Limb (tissue), 2 donors: ENCODE results near the gene PHF14.

Source experiments
- DNase-seq, 2 donors: peaks; one replicate each; pipeline ENCODE4 v3.0.0-alpha.2; 2016; ENCODE audit errors: extremely low spot score in 2 of 2

The PHF14 gene

DNA sequence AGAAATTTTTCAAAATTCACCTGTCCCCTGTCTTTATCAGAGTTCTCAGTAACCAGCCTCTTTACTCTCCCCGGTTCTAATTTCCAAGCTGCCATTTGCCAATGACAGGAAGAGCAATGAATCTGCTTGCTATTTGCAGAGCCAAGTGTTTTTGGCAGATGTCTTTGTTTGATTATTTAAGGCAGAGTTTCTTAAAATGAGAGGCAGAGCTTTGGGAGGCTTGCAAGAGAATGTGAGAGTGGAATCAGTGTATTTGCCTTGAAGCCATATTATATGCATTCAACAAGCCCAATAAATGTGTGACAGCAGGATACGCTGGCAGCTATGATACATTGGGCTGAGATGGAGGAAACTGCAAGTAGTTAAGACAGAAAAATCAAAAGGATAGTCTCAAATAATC lies 196.5 kb downstream of the PHF14 start:
- DNase-seq: peak in 1 of 2 donors; percentile 23

DNA sequence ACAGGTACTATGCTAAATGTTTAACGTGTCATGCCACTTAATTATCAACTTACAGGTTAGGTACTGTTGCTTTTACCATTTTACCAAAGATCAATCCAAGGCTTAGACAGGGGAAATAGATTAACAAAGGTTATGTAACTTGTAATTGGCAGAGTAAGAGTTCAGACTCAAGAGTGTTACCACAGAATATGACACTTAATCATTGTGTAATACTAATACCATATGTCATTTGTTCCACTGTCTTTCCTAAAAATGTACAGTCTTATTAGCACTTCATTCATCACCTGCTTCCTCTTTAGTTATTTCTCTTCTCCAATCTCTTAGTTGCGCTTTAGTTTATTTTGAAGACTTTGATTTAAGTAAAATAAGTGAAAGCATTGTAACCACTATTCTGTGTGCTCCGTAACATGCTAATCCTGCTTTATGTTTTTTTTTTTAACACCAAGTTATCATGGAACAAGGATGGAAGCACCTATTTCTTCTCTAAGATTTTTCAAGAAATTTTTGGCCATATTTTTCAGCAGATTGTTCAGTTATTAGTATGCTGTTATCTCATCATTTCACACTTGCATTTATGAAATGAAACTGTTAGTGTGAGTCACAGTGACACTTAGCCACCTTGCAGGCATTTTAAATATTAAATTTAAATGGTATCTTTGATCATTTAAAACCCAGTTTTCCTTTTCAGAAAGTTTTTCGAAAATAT lies 197.3 kb downstream of the PHF14 start:
- no peak for DNase-seq

DNA sequence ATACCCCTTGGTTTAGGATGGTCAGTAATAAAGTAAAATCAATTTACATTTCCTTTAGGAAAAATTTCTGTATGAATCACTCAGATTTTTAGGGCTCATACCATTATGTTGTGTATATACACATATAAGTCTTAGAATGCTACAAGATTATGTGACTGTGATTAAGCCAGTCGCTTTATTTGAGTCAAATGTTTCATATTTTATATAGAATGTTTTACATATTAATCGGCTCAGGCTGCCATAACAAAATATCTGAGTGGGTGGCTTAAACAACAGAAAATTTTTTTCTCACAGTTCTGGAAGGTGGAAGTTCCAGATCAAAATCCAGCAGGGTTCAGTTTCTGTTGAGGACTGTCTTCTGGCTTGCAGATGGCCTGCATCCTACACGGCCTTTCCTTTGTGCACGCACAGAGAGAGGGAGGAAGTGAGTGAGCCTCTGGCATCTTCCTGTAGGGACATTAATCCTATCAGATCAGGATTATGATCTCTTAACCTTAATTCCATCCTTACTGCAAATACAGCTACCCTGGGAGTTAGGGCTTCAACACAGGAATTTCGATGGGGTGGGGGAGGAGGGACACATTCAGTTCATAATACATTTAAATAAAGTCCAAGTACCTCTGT lies 198.0 kb downstream of the PHF14 start:
- DNase-seq: no peak

DNA sequence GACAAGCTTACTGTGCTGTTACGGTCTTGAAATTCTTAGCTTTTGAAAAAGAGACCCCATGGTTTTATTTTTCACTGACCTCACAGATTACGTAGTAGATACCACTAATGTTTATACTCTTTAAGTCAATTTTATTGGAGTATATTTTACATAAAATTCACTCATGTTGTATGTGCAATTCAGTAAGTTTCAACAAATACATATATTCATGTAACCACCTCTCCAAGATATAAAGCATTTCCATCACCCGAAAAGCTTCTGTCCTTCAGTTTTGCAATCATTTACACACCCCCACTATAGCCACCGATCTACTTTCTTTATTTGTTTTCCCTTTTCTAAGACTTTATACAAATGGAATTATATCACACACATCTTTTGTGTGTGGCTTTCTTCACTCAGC lies 199.2 kb downstream of the PHF14 start:
- no peak for DNase-seq

DNA sequence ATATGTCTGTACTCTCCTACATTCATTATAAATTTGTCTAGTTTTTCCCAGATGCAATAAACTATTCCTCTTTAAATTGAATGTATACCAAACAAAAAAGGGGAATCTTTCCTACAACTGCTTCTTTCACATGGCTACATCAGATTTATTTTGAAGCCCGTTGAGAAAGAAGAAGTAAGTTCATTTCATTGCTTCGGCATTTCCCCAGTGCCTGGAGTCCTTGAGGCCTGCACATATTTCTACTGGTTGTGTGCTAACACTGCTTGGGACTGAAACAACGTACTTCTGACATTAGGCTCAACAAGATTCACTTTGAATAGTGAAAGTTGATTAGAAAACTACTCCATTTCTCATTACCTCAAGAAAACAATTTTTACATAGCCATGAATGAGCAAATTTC lies 201.7 kb downstream of the PHF14 start:
- no peak for DNase-seq

DNA sequence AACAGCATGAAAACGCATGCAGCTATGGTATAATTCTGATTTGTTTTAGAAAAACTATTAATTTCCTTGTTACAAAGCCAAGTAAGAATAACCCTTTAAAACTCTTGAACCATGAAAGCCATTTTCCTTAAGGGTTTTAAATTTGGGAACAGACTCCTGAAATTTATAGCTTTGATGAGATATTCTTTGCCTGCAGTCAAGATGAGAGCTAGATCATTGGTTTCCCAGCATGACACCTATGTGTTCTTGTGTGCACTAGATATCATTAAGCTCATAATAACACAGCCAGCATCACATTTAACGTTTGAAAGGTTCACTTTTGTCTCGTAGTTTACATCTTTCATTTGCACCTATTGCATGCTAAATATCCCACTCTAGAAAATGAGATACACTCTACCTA lies 202.2 kb downstream of the PHF14 start:
- no peak for DNase-seq

DNA sequence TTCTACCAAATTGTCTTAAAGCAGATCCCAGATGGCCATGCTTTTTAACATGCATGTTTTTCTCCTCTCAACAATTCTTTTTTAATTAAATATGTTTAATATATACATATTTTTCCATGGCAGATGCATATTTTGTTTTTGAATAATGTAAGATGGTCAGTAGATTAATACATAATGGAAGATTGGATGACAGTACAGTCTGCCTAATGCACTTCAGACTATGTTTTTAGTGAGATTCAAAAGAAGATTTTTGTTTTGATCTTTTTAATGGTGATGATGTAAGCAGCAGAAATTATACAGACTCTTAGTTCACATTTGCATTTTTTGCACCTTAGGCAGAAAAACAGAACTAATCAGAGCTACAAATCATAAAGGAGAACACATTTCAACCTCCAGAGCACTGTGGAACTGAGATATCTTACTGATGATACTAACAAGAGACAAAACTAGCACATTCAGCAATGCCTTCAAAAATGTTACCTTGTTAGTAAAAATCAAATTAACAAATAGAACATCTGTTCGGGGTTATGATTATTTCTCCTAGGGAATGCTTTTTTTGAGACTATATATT lies 203.4 kb downstream of the PHF14 start:
- DNase-seq: no peak

DNA sequence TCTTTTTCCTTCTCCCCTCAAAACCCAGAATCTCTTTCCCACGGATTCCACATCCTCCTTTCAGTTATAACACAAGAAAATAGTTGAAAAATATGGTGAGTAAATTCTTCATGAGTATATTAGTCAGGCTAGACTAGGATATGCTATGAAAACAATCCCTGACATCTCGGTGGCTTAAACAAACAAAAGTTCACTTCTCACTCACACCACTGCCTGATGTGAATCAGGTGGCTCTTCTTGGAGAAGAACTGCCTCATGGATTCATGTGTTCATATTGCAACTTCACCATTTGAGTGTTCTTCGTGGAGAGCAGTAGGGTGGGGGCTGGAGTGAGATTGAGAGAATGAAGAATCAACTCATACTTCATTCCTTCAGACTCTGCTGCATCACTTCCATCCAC lies 204.1 kb downstream of the PHF14 start:
- DNase-seq: no peak

DNA sequence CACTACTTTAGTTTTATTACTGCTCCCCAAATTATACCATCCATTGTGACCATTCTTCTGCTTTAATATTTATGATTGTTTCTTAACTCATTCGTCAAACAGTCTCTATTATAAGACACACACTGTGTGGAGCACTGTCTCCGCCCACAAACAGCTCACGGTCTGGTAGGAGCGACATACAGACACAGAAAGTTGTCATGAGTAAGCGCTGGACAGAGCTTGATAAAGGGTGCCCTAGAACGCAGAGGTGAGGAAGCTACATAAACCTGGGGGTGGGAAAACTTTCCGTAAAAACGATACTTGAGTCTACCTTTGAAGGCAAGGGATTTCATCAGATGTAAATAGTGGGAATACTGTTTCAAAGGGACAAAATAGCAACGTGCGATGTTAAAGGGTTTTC lies 207.9 kb downstream of the PHF14 start:
- DNase-seq: no peak

DNA sequence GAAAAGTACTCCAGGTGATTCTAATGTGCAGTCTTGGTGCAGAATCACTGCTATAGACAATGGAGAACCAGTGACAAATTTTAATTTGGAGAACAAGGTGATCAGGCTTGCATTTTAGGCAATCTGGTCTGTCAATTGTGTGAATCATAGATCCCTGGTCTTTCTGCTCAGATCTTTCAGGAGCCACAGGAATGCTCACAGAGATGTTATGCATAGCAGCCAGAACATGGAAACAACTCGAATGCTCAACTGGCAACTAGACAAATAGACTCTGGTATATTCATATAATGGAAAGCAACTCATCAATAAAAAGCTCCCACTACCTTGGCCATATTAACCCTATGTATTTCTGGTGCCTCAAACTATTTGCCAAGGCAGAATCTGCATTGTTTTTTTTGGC lies 209.1 kb downstream of the PHF14 start:
- DNase-seq: no peak

DNA sequence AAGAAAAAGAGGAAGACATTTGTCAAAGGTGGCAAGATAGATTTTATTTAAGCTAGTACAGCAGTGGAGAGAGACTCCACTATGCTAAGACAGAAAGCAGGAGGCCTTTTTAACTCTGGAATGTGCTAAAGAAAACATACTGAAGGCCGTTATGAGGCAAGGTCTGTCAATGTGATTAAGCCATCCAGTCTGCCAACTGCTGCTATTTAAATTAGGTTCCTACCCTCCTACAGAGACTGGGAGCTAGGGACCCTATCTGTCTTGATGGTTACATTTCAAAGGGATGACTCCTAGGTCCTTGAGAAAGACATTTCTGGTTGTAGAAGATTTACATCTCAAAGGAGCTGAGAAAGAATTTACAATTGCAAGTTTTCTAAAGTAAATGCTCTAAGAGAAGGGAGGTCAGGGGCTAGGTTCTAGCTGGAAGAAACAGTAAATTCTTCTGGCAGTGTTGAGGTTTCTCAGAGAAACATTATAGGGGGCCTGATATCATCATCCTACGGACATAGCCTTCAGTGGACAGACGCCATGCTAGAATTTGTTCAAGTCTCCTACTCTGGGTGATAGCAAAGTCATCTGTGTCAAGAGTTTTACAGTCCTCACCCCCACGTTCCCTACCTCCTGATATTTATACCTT lies 211.6 kb downstream of the PHF14 start:
- DNase-seq: no peak

DNA sequence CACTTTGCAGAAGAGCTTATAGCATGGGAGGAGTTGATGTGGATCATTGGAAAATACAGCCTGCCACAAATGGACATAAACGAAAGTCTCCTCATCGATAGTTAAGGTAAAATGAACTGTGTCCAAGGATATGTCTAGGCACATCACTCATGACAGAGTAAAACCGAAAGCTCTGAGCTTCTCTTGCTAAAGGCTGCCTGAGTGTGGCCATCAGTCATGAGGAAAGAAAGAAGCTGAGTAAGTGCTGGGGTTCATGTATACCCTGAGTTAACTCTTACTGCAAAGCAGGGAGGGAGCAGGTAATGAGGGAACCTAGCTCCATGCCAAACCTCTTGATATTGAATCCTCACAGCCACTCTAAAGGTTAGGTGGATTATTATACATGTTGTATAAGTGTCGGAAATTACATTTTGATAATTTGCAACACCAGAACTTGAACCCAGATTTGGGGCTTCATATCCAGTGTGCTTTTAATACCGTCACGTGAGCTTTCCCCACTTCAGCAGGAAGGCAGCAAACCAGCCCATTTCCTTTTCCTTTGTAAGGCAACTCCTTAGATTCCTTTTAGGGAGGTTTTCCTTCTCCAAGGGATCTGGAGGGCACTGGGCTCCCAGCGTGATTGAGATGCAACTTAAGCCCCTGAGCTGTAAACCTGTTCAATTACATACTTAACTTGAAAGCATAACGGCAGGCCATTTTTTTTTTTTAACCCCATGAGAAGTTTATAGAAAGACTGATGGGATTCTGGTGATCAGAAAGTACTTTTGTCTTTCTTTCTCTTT lies 215.0 kb downstream of the PHF14 start:
- DNase-seq: no peak

DNA sequence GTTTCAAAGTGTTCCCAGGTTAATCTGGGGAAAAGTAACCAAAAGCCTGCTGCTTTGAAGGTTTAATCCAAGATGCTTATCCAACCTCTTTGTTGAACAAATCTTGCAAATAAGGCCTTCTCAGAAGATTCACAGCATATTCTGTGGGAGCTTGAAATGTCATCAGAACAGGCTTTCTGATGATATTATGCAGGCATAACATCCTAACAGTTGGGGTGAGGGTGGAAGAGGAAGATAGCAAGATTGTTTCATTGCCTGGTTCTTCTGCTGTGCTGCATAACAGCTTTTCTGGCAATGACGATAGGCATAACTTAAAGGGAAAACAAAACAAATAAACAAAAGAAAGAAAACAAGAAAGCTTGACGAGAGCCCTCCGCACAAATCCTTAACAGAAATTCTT lies 217.4 kb downstream of the PHF14 start:
- DNase-seq: no peak

DNA sequence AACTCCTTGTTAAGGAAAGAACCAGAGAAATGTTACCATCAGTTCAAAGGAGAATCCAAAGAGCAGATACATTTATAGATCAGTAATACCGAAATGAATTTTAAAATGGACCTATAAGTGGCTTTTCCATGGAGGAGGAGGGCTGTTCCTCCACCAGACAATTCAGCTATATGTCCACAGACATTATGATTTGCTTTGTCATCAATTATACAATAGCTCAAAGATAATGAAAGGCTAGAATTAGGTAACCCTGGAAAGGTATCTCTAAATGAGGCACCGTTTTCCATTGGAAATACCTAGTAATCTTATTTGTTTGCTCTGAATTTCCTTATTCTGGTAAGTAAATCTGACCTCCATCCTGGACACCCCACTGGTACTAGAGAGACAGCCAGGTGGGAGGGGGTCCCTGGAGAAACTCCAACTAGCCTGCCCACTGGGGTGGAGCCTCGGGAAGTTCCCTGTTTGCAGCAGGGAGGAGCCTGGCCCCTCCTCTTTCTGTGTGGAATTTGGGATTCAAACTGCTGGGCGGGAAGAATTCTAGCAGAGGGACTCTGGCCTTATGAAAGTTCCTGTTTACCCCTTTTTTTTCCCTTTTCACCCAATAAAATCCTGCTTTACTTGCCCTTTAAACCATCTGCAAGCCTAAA lies 218.0 kb downstream of the PHF14 start:
- DNase-seq: no peak

DNA sequence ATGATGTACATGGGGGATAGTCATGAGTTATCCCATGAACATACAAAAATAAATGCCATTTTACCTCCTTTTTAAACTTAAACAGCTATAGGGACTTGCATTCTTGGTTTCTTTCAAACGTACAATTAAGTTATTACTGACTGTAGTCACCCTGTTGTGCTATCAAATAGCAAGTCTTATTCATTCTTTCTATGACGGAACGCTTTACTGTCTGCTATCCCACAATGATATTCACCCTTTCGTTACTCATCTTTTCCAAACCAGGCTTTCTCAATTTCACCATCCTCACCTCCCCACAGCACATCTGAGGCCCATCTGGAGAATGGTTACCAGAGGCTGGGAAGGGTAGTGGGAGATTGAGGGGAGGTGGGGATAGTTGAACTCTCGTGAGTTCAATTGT lies 218.8 kb downstream of the PHF14 start:
- DNase-seq: no peak

DNA sequence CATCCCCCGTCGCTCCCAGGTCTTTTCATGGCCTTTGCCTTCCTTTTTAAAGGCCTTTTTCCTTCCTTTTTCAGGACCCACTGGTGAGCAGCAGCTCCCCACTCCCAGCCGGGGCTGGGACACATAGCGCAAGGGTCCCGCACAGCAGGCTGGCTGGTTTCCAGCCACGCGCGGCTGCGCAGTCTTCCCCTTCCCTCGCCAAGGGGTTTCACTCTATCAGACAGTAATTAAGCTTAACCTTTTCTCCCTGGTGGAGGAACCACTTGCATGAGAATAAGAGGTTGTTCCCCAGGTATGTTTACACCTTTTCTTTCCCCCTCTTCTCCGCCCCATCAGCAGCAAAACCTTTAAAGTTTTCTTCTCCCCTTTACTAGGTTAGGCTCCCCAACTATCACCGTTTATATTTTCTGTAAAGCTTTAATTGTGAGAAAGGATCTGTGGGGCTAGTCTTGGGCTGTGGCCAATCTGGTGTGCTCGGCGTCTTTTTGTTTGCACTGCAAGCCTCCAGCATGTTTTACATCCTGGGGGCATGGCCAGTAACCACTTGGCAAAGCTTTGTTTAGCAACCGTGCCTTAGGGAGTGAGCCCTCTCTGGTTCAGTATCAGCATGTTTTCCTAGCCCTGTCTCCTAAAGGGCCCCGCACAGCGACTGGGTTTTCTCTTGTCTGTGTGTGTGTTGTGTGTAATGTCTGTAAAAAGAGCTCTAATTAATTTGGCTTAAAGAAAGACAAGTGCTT lies 219.6 kb downstream of the PHF14 start:
- peak in 1 of 2 donors; percentile 46 for DNase-seq

DNA sequence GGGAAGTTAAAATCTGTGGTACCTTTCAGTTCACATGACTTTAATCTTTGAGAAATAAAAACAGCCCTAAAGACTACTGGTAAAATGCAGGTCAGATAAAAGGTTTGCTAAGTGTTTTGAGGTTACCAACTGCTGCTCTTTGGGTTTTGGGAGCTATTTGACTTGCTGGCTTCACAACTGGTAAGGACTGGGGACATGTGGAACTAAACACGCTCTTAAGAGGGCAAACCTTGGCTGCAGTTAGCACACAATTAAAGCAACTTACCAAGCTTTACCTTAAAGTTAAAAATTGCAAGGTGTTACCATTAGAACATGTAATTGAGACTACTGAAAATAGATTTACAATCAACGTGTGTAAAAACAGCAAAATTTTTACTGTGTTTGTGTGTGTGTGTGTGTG lies 220.2 kb downstream of the PHF14 start:
- DNase-seq: no peak

DNA sequence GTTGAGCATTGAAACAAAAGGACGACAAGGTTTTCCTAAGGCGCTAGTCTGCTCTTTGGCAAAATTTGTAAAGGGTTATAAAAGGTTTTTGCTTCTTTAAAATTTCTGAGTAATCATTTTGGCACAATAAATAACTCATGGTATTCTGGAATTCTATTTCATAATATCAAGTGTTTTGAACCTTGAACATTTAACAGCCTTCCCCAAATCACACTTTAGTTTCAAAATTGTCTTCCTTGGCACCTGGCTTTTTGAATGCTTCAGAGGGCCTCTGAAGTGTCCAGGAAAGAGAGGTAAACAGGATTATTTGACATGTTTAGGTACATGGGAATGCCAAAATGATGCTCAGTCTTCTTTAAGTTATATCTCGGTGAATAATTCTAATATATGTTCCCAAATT lies 220.8 kb downstream of the PHF14 start:
- no peak for DNase-seq

DNA sequence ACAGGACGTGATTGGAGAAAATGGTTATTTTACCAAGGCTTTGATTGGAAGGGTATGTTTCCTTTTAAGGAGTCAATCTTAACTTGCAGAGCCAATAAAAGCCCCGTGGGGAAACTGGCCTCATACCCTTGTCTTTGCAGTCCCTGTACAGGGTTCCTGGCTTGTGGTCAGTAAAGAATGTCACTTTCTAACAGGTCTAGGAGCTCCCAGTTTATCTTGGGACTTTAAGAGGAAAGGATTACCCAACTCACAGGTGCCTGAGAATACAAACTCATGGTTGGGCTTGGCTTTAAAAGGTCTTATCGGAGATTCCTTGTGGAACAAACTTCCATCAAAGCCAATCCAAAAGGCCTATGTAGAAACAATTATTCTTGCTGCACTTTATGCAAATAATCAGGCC lies 221.8 kb downstream of the PHF14 start:
- DNase-seq: no peak

DNA sequence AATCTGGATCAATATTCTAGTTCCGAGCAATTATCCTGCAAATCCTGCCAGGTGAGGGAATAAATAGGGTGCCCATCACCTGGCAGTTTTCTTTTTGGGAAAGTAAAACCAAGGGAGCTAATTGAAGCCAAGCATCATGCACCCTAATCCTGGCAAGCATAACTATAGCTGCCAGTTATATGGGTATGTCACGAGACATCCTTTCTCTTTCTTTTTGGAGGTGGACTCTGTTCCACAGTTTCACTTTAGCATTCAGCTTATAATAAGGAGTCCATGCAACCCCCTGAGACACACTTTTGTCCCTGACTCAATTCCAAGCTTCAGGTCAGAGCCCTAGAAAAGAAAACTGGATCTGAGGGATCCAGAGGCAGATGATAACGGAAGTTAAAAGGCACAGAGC lies 222.5 kb downstream of the PHF14 start:
- no peak for DNase-seq

DNA sequence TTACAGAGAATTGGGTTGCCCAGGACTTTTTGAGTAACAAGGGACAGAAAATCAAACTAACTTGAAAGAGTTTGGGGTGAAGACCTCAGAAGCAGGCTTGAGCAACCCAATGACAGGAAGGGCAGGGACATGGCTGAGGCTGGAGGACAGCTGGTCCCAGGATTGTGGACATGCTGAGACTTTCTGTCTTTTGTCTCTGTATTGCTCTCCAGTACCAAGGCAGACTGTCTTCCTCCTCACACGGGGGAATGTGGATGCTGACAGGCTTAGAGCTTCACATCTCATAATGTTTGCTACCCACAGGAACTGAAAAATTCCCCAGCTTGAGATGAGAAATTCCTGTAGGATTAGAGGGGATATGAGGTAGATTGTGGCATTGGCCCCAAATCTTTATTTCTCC lies 229.6 kb downstream of the PHF14 start:
- DNase-seq: no peak
